ENCODE measurements around the gene SEMA5A. TPM values are rescaled to one million over a fixed set of nuclear protein-coding genes. Genes with fewer than 3 reads are reported as not detected.

Gene SEMA5A
- total and polyA plus RNA-seq, 11 donors, result 4.6 to 71.5 (median 33.8) TPM

- Histone ChIP-seq H3K4me3 (no peak overlapping the region), H3K4me1 (peaks cover 0 to 46% (median 8%) of the 10 kb centered on the region in 12 donors), H3K36me3 (no peaks in the 10 kb centered on the region), H3K9me3 (no peaks in the 10 kb centered on the region), H3K27ac (peak overlapping the region; percentile 53 to 88 (median 74)), H3K27me3 (no peaks in the 10 kb centered on the region)
- DNase-seq, result no peak
- TF ChIP-seq POLR2A (IDR thresholded peaks at IDR 0.05), result no peak
- intact Hi-C loops (cut with DNase I), result loop anchor here in 2 of 10 donors (10.0 kb wide), 2 partner anchors 102 to 142 kb away; no protein-coding TSS in a partner anchor
- 37 to 71% (median 47%) methylated on average over 1 of the region's 1 CpG for WGBS, 4 donors
- ATAC-seq, result peak; percentile 89 to 94 (median 92)
Measured at GRCh38 chr5:9392625-9393024, 153.2 kb downstream of the SEMA5A start.

DNA sequence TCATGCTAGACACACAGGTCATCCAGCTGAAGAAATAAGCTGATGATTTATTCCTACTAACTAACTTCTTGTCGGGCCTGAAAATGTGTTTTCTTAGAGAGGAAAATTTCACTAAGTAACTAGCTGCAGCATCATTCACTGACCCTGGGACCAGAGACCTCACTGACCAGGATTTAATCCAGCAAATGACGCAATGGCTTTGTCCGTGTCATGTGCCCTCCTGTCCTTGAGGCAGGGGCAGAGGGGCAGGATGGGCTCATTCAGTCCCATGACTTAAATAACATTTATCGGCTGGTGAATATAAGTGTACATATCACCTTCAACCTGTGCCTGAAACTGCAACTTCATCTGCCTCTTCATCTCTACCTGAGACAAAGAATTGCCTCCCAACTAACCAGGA lies 154.8 kb downstream of the SEMA5A start:
- TF ChIP-seq POLR2A (IDR thresholded peaks at IDR 0.05), result no peak
- TF ChIP-seq, protein P1, sequence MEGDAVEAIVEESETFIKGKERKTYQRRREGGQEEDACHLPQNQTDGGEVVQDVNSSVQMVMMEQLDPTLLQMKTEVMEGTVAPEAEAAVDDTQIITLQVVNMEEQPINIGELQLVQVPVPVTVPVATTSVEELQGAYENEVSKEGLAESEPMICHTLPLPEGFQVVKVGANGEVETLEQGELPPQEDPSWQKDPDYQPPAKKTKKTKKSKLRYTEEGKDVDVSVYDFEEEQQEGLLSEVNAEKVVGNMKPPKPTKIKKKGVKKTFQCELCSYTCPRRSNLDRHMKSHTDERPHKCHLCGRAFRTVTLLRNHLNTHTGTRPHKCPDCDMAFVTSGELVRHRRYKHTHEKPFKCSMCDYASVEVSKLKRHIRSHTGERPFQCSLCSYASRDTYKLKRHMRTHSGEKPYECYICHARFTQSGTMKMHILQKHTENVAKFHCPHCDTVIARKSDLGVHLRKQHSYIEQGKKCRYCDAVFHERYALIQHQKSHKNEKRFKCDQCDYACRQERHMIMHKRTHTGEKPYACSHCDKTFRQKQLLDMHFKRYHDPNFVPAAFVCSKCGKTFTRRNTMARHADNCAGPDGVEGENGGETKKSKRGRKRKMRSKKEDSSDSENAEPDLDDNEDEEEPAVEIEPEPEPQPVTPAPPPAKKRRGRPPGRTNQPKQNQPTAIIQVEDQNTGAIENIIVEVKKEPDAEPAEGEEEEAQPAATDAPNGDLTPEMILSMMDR (IDR thresholded peaks at IDR 0.05), result no peak
- H3K9me3 ChIP-seq, result no peaks in the 10 kb centered on the region
- H3K27me3 ChIP-seq, result no peaks in the 10 kb centered on the region
- DNase-seq (no peak), ATAC-seq (no peak)
- H3K27ac ChIP-seq, result peak overlapping the region in 6 of 12 donors; percentile 20 to 84 (median 79)
- 83 to 91% (median 89%) methylated on average over 4 of the region's 4 CpGs for WGBS, 4 donors
- H3K36me3 ChIP-seq, result no peaks in the 10 kb centered on the region
- H3K4me1 ChIP-seq, result peaks cover 0 to 45% (median 8%) of the 10 kb centered on the region in 12 donors
- H3K4me3 ChIP-seq, result no peak overlapping the region
- intact Hi-C loops (cut with DNase I), result loop anchor here in 2 of 10 donors (10.0 kb wide), 2 partner anchors 104 to 144 kb away; no protein-coding TSS in a partner anchor

DNA sequence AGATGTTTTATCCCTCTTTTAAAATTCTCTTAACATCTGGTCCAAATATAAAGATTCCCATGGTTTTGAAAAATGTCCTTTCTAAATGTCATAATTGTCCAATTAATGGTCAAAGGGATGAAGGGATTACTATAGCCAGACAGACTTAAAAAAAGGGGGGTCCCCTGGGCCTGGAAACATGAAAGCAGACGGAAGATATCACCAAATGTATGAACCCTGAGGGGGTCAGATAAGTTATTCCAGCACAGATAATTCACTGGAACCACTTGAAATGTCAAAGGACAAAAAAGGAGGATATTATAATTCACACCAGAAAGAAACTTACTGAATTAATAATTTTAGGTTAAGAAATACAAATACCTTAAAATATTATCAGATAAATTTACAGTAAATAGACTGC lies 155.8 kb downstream of the SEMA5A start:
- peaks cover 0 to 45% (median 8%) of the 10 kb centered on the region in 12 donors for H3K4me1 ChIP-seq
- TF ChIP-seq POLR2A (IDR thresholded peaks at IDR 0.05), result no peak
- TF ChIP-seq, protein P1 (IDR thresholded peaks at IDR 0.05), result no peak
- H3K36me3 ChIP-seq, result no peaks in the 10 kb centered on the region
- H3K4me3 ChIP-seq, result no peak overlapping the region
- no peaks in the 10 kb centered on the region for H3K27me3 ChIP-seq
- peak overlapping the region in 4 of 12 donors; percentile 5 to 81 (median 23) for H3K27ac ChIP-seq
- 17 to 40% (median 23%) methylated on average over 1 of the region's 1 CpG for WGBS, 4 donors
- ATAC-seq (no peak), DNase-seq (no peak)
- no peaks in the 10 kb centered on the region for H3K9me3 ChIP-seq
- intact Hi-C loops (cut with DNase I), result loop anchor here in 2 of 10 donors (10.0 kb wide), 2 partner anchors 105 to 145 kb away; no protein-coding TSS in a partner anchor

- Histone ChIP-seq H3K4me1 (peaks cover 0 to 45% (median 8%) of the 10 kb centered on the region in 12 donors), H3K27ac (peak overlapping the region in 3 of 12 donors; percentile 4 to 33 (median 10)), H3K4me3 (no peak overlapping the region), H3K9me3 (no peaks in the 10 kb centered on the region), H3K27me3 (no peaks in the 10 kb centered on the region), H3K36me3 (no peaks in the 10 kb centered on the region)
- peak in 1 of 4 donors; percentile 12 for ATAC-seq
- WGBS, 4 donors, result 43 to 51% (median 46%) methylated on average over 5 of the region's 5 CpGs
- TF ChIP-seq POLR2A (IDR thresholded peaks at IDR 0.05), result no peak
- TF ChIP-seq, protein P1 (IDR thresholded peaks at IDR 0.05), result no peak
- intact Hi-C loops (cut with DNase I), result no loop called here
- no peak for DNase-seq
Measured at GRCh38 chr5:9388941-9389674, 156.8 kb downstream of the SEMA5A start.
